Measurements from ENCODE around the gene STK16. TPM values are rescaled to one million over a fixed set of nuclear protein-coding genes. Genes with fewer than 3 reads are reported as not detected.

STK16 gene
- polyA plus RNA-seq, 3 donors from 2014 or later, result 26.8 to 35.3 (median 27.6) TPM

GRCh38 chr2:219234331-219234730 lies 10.9 kb upstream of the STK16 start:
- Mint-ChIP-seq H3K4me3 (no peak overlapping the region), H3K27ac (no peak overlapping the region), H3K36me3 (peaks cover 35 to 55% (median 35%) of the 10 kb centered on the region in 3 donors), H3K9me3 (no peaks in the 10 kb centered on the region), H3K4me1 (peaks cover 25 to 35% of the 10 kb centered on the region in 2 donors), H3K27me3 (ENCODE audit: low read depth in 3 of 3) (peaks cover 4 to 7% (median 5%) of the 10 kb centered on the region in 3 donors)
- DNase-seq, result no peak

GRCh38 chr2:219243291-219243761 lies 2.0 kb upstream of the STK16 start:
- H3K9me3 Mint-ChIP-seq, result no peaks in the 10 kb centered on the region
- H3K4me3 Mint-ChIP-seq, result peak overlapping the region in 4 of 5 donors; percentile 46 to 68 (median 49)
- H3K36me3 Mint-ChIP-seq, result peaks cover 0 to 7% (median 7%) of the 10 kb centered on the region in 3 donors
- no peak for DNase-seq
- H3K27ac Mint-ChIP-seq, result peak overlapping the region in 5 of 6 donors; percentile 20 to 86 (median 68)
- peaks cover 12 to 31% (median 25%) of the 10 kb centered on the region in 3 donors for H3K27me3 Mint-ChIP-seq (ENCODE audit: low read depth in 3 of 3)
- H3K4me1 Mint-ChIP-seq, result peaks cover 43 to 47% of the 10 kb centered on the region in 2 donors

DNA sequence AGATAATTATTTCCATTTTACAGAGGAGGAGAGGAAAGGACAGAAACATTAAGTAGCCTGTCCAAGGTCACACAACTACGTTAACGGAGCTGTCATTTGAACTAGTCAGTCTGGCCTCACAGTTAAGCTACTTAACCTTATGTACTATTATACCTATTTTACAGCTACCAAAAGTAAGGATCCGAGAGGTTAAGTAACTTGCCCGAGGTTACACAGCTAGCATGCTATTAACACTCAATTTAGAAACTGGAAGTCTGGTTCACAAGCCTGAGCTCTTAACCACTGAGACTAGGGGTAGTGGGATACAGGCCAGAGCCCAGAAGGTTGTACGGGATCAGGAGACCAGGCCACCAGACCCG lies 511 bp upstream of the STK16 start:
- H3K9me3 Mint-ChIP-seq, result no peaks in the 10 kb centered on the region
- H3K4me1 Mint-ChIP-seq, result peaks cover 58 to 61% of the 10 kb centered on the region in 2 donors
- peaks cover 12 to 31% (median 26%) of the 10 kb centered on the region in 3 donors for H3K27me3 Mint-ChIP-seq (ENCODE audit: low read depth in 3 of 3)
- H3K4me3 Mint-ChIP-seq, result peak overlapping the region; percentile 89 to 93 (median 90)
- DNase-seq, result no peak
- H3K36me3 Mint-ChIP-seq, result peaks cover 3 to 13% (median 8%) of the 10 kb centered on the region in 3 donors
- peak overlapping the region; percentile 93 to 98 (median 98) for H3K27ac Mint-ChIP-seq

GRCh38 chr2:219245899-219246230 lies 586 bp downstream of the STK16 start:
- Mint-ChIP-seq H3K4me3 (peak overlapping the region; percentile 89 to 93 (median 90)), H3K9me3 (no peaks in the 10 kb centered on the region), H3K4me1 (peaks cover 69 to 72% of the 10 kb centered on the region in 2 donors), H3K27ac (peak overlapping the region; percentile 93 to 98 (median 98)), H3K36me3 (peaks cover 0 to 20% (median 12%) of the 10 kb centered on the region in 3 donors), H3K27me3 (ENCODE audit: low read depth in 3 of 3) (peaks cover 12 to 31% (median 26%) of the 10 kb centered on the region in 3 donors)
- DNase-seq, result no peak

- Mint-ChIP-seq H3K27me3 (ENCODE audit: low read depth in 3 of 3) (peaks cover 12 to 31% (median 26%) of the 10 kb centered on the region in 3 donors), H3K36me3 (peaks cover 0 to 24% (median 12%) of the 10 kb centered on the region in 3 donors), H3K4me1 (peaks cover 76 to 79% of the 10 kb centered on the region in 2 donors), H3K4me3 (peak overlapping the region; percentile 57 to 93 (median 90)), H3K27ac (peak overlapping the region; percentile 93 to 98 (median 96)), H3K9me3 (no peaks in the 10 kb centered on the region)
- DNase-seq, result no peak
Observed at GRCh38 chr2:219246559-219246958, 1.3 kb downstream of the STK16 start.

DNA sequence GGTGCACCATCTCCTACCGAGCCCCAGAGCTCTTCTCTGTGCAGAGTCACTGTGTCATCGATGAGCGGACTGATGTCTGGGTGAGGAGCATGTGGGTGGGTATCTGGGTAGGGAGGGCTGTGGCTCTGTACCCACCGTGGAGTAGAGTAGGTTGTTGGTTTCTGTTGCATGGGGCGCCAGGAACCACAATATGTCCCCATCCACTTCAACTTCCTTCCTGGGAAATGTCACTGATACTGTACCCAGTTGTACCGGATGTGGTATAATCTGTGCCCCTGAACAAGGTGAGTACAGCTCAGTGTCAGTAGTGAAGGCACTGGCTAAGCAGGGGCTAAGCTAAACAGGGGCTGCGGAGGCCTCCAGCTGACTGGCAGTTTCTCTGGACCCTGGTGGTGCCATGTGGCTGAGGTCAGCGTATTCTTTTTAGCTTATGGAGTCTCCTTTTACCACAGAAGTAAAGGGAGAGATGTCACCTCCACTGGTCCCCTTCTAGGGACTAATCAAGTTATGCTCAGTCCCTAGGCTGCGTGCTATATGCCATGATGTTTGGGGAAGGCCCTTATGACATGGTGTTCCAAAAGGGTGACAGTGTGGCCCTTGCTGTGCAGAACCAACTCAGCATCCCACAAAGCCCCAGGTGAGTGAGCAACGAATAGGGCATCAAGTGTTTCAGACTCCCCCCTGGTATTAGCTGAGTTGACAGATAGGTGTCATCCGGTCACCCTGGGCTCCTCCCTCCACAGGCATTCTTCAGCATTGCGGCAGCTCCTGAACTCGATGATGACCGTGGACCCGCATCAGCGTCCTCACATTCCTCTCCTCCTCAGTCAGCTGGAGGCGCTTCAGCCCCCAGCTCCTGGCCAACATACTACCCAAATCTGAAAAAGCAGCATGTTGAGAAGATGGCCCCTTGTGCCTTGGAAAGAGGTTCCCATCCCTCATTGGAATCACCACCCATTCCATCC lies 2.7 kb downstream of the STK16 start:
- H3K9me3 Mint-ChIP-seq, result no peaks in the 10 kb centered on the region

DNA sequence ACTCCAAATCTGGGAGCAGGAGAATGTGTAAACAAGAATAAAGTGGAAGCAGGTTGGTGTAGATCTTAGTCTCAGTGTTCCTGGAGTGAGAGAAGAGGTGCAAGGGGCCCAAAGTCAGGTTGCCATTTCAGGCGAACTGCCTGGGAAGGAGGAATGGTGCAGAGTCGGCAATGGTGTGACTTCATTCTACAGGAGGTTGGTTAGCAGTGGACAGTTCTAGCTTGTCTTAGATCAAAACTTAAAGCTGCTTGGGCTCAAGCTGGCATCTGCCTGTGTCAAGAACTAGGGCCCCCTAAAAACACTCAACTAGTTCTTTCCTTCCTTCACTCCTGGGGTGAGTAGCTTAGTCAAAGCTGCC lies 3.5 kb downstream of the STK16 start:
- Mint-ChIP-seq H3K27me3 (ENCODE audit: low read depth in 3 of 3) (peaks cover 18 to 39% (median 38%) of the 10 kb centered on the region in 3 donors), H3K9me3 (no peaks in the 10 kb centered on the region), H3K4me1 (peaks cover 85% of the 10 kb centered on the region in 2 donors), H3K36me3 (peaks cover 0 to 24% (median 12%) of the 10 kb centered on the region in 3 donors), H3K4me3 (peak overlapping the region; percentile 72 to 90 (median 81)), H3K27ac (peak overlapping the region; percentile 93 to 98 (median 95))
- no peak for DNase-seq

More for the DNA sequence above, 2.7 kb downstream of the STK16 start:
- Mint-ChIP-seq H3K4me3 (peak overlapping the region; percentile 72 to 93 (median 89)), H3K36me3 (peaks cover 0 to 24% (median 12%) of the 10 kb centered on the region in 3 donors), H3K27me3 (ENCODE audit: low read depth in 3 of 3) (peaks cover 18 to 36% (median 32%) of the 10 kb centered on the region in 3 donors), H3K27ac (peak overlapping the region; percentile 93 to 98 (median 96)), H3K4me1 (peaks cover 89 to 90% of the 10 kb centered on the region in 2 donors)
- DNase-seq, result peak; percentile 65 to 77 (median 67)

- Mint-ChIP-seq H3K4me1 (peaks cover 83 to 85% of the 10 kb centered on the region in 2 donors), H3K4me3 (peak overlapping the region; percentile 72 to 90 (median 81)), H3K36me3 (peaks cover 0 to 24% (median 12%) of the 10 kb centered on the region in 3 donors), H3K27ac (peak overlapping the region; percentile 93 to 98 (median 95)), H3K9me3 (no peaks in the 10 kb centered on the region), H3K27me3 (ENCODE audit: low read depth in 3 of 3) (peaks cover 18 to 40% (median 39%) of the 10 kb centered on the region in 3 donors)
- DNase-seq, result peak in 2 of 3 donors; percentile 34 to 44
Observed at GRCh38 chr2:219249203-219249980, 4.1 kb downstream of the STK16 start.

DNA sequence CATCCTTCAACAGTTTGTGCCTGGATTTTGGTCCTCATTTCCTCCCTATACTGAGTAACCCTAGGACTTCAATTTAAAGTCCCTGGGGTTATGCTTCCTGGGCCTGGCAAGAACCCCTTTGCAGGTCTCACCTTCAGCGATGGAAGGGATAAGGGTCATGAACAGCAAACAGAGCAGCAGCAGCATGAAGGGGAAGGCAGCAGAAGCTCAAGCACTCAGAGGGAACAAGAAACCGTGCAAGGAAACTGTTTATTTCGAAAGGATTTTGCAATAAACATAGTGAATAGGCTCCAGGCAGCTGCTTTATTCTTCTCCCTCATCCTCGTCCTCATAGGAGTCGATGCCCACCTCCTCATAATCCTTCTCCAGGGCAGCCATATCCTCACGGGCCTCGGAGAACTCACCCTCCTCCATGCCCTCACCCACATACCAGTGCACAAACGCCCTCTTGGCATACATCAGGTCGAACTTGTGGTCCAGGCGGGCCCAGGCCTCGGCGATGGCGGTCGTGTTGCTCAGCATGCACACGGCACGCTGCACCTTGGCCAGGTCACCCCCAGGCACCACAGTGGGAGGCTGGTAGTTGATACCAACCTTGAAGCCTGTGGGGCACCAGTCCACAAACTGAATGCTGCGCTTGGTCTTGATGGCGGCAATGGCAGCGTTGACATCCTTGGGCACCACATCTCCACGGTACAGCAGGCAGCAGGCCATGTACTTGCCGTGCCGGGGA lies 4.9 kb downstream of the STK16 start:
- Mint-ChIP-seq H3K36me3 (peaks cover 0 to 24% (median 12%) of the 10 kb centered on the region in 3 donors), H3K4me1 (peaks cover 82% of the 10 kb centered on the region in 2 donors), H3K9me3 (no peaks in the 10 kb centered on the region), H3K27me3 (ENCODE audit: low read depth in 3 of 3) (peaks cover 18 to 39% (median 37%) of the 10 kb centered on the region in 3 donors), H3K27ac (peak overlapping the region; percentile 93 to 98 (median 95)), H3K4me3 (peak overlapping the region; percentile 72 to 90 (median 86))
- no peak for DNase-seq

DNA sequence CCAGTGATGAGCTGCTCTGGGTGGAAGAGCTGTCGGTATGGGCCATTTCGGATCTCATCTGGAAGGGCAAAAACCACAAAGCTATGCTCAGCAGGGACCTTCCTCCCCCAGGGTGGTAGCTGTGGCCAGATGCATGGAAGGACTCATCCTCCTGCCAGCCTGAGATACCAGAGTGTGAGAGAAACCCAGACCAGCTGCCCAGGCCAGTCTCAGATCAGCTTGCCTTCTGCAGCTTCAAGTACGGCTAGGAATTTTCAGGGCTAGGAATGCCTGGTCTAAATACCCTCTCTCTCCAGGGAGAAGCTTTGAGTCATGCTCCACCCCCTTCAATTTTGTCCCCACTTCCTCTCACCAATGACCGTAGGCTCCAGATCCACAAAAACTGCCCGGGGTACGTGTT lies 6.4 kb downstream of the STK16 start:
- no peak for DNase-seq
- Mint-ChIP-seq H3K36me3 (peaks cover 0 to 24% (median 12%) of the 10 kb centered on the region in 3 donors), H3K4me1 (peaks cover 68 to 71% of the 10 kb centered on the region in 2 donors), H3K27me3 (ENCODE audit: low read depth in 3 of 3) (peaks cover 11 to 34% (median 24%) of the 10 kb centered on the region in 3 donors), H3K27ac (peak overlapping the region; percentile 87 to 98 (median 96)), H3K4me3 (peak overlapping the region; percentile 86 to 95 (median 89)), H3K9me3 (no peaks in the 10 kb centered on the region)

GRCh38 chr2:219252084-219252483 lies 6.8 kb downstream of the STK16 start:
- DNase-seq, result no peak
- Mint-ChIP-seq H3K4me3 (peak overlapping the region; percentile 86 to 95 (median 89)), H3K4me1 (peaks cover 63 to 66% of the 10 kb centered on the region in 2 donors), H3K27me3 (ENCODE audit: low read depth in 3 of 3) (peaks cover 11 to 35% (median 20%) of the 10 kb centered on the region in 3 donors), H3K36me3 (peaks cover 0 to 24% (median 12%) of the 10 kb centered on the region in 3 donors), H3K9me3 (no peaks in the 10 kb centered on the region), H3K27ac (peak overlapping the region; percentile 87 to 98 (median 96))

GRCh38 chr2:219252570-219252899 lies 7.3 kb downstream of the STK16 start:
- H3K4me3 Mint-ChIP-seq, result peak overlapping the region; percentile 86 to 95 (median 89)
- H3K9me3 Mint-ChIP-seq, result no peaks in the 10 kb centered on the region
- peak overlapping the region; percentile 81 to 98 (median 96) for H3K27ac Mint-ChIP-seq
- DNase-seq, result no peak
- H3K36me3 Mint-ChIP-seq, result peaks cover 0 to 24% (median 12%) of the 10 kb centered on the region in 3 donors
- H3K4me1 Mint-ChIP-seq, result peaks cover 59 to 62% of the 10 kb centered on the region in 2 donors
- peaks cover 11 to 31% (median 18%) of the 10 kb centered on the region in 3 donors for H3K27me3 Mint-ChIP-seq (ENCODE audit: low read depth in 3 of 3)
